Measurements from ENCODE around the gene TCFL5.

- TF ChIP-seq CTCF (IDR thresholded peaks at IDR 0.05) = no peak
- TF ChIP-seq EP300 (IDR thresholded peaks at IDR 0.05) = no peak
- TF ChIP-seq POLR2A (IDR thresholded peaks at IDR 0.05) = no peak
- TF ChIP-seq POLR2AphosphoS5 (IDR thresholded peaks at IDR 0.05) = no peak
These were observed 47.4 kb downstream of the TCFL5 start for GRCh38 chr20:62814060-62814708.
